Loucy (cell line): ENCODE results near the gene DSG4.

Experiments used
- H2AFZ ChIP-seq: fragments of 200-600 bp; sonication (generic); 2 replicates; pipeline ENCODE4 v1.6.0; 2016; ENCODE audit warnings: antibody characterized with exemption, mild to moderate bottlenecking, low read length, moderate library complexity
- H3F3A ChIP-seq: fragments of 200-600 bp; 2 replicates; pipeline ENCODE4 v1.6.0; 2016; ENCODE audit warnings: antibody characterized with exemption, low read depth, mild to moderate bottlenecking
- H3K27me3 ChIP-seq: fragments of 200-600 bp; sonication (generic); 2 replicates; pipeline ENCODE4 v1.6.1; 2014; ENCODE audit warnings: low read length, mild to moderate bottlenecking; ENCODE audit not compliant: insufficient read depth, poor library complexity, severe bottlenecking
- H3K36me3 ChIP-seq: fragments of 200-600 bp; sonication (generic); 2 replicates; pipeline ENCODE4 v1.6.1; 2016; ENCODE audit warnings: low read length; ENCODE audit not compliant: insufficient read depth
- H3K4me1 ChIP-seq: fragments of 200-600 bp; sonication (generic); 2 replicates; pipeline ENCODE4 v1.5.1; 2014; ENCODE audit warnings: low read length, mild to moderate bottlenecking; ENCODE audit not compliant: insufficient read depth, poor library complexity, severe bottlenecking
- H3K4me2 ChIP-seq: fragments of 200-600 bp; sonication (generic); 2 replicates; pipeline ENCODE4 v1.6.0; 2014; ENCODE audit warnings: antibody characterized with exemption, low read length, low read depth, mild to moderate bottlenecking; ENCODE audit not compliant: poor library complexity, severe bottlenecking
- H3K4me3 ChIP-seq: fragments of 200-600 bp; sonication (generic); 2 replicates; pipeline ENCODE4 v1.5.1; 2014; ENCODE audit warnings: low read length, mild to moderate bottlenecking, mixed read lengths; ENCODE audit not compliant: poor library complexity, severe bottlenecking
- H3K79me2 ChIP-seq: fragments of 200-600 bp; sonication (generic); 2 replicates; pipeline ENCODE4 v1.6.1; 2014; ENCODE audit warnings: low read length; ENCODE audit not compliant: insufficient read depth
- H3K9ac ChIP-seq: fragments of 200-600 bp; sonication (generic); 2 replicates; pipeline ENCODE4 v1.6.0; 2014; ENCODE audit warnings: mild to moderate bottlenecking, low read depth, low read length, moderate library complexity; ENCODE audit not compliant: poor library complexity, severe bottlenecking
- H3K9me2 ChIP-seq: fragments of 200-600 bp; sonication (generic); replicated peaks from 2 replicates; pipeline ENCODE4 v1.6.1; 2016; ENCODE audit warnings: low read depth, low read length, mixed read lengths
- H3K9me3 ChIP-seq: fragments of 200-600 bp; sonication (generic); 2 replicates; pipeline ENCODE4 v1.6.1; 2014; ENCODE audit warnings: mild to moderate bottlenecking, antibody characterized with exemption, low read length, low read depth; ENCODE audit not compliant: insufficient read depth
- H4K20me1 ChIP-seq: fragments of 200-600 bp; sonication (generic); 2 replicates; pipeline ENCODE4 v1.6.0; 2014; ENCODE audit warnings: antibody characterized with exemption, low read length, mild to moderate bottlenecking; ENCODE audit not compliant: insufficient read depth, poor library complexity, severe bottlenecking
- CTCF ChIP-seq: fragments of 200-600 bp; sonication (generic); conservative IDR thresholded peaks from 2 replicates; pipeline ENCODE4 v1.5.1; 2014; ENCODE audit warnings: mild to moderate bottlenecking, antibody characterized with exemption, low read length
- EZH2phosphoT487 ChIP-seq: fragments of 200-600 bp; IDR thresholded peaks from 2 replicates; pipeline ENCODE4 v1.6.1; 2018; ENCODE audit warnings: antibody characterized with exemption, mild to moderate bottlenecking, moderate library complexity, borderline replicate concordance

DSG4 gene

GRCh38 chr18:31447530-31448191 is 71.1 kb downstream of the DSG4 start, which contains the start of gene DSG3:
Gene DSG3, plus strand, starts transcription at chr18:31447741. Its CDS starts 137 bp downstream, at chr18:31447878.
- Histone ChIP-seq H2AFZ (no peak within 1 kb of the TSS), H3K9me3 (no peaks in the 10 kb centered on the region), H3K9me2 (peaks cover 3% of the 10 kb centered on the region; the same call in 1 of the 2 replicates), H3K4me2 (no peak within 1 kb of the TSS), H3K4me1 (no peaks in the 10 kb centered on the region), H3K4me3 (no peak within 1 kb of the TSS), H3F3A (no peaks in the 10 kb centered on the region), H3K27me3 (no peaks in the 10 kb centered on the region), H3K79me2 (no peaks in the 10 kb centered on the region), H4K20me1 (no peaks in the 10 kb centered on the region), H3K9ac (no peak within 1 kb of the TSS), H3K36me3 (no peaks in the 10 kb centered on the region)
- TF ChIP-seq CTCF: no peak
- no peak for TF ChIP-seq EZH2phosphoT487

DNA sequence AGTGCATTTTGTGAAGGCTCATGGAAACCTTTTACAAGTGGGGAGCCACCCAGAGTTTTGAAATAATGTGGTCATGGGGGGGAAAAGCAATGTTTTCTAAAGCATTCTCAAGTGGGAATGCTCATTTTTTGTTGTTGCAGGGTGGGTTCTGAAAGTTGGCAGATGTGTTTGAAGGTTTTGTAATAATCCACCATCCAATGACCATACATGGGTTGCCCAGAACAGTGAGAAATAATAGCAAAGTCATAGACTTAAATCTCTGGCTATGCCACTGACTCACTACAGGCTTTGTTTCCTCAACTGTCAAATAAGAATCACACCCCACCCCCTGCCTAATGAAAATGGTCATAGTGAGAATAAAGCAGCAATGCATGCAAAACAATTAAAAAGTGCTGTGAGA is 73.8 kb downstream of the DSG4 start:
- H3K4me3 ChIP-seq: no peak overlapping the region
- no peaks in the 10 kb centered on the region for H4K20me1 ChIP-seq
- H3K4me1 ChIP-seq: no peaks in the 10 kb centered on the region
- H3K79me2 ChIP-seq: no peaks in the 10 kb centered on the region
- H3K4me2 ChIP-seq: no peak overlapping the region
- TF ChIP-seq EZH2phosphoT487: no peak
- TF ChIP-seq CTCF: no peak
- no peaks in the 10 kb centered on the region for H3F3A ChIP-seq
- peaks cover 3% of the 10 kb centered on the region; the same call in 1 of the 2 replicates for H3K9me2 ChIP-seq
- H3K9ac ChIP-seq: no peak overlapping the region
- no peaks in the 10 kb centered on the region for H3K27me3 ChIP-seq
- H2AFZ ChIP-seq: no peak overlapping the region
- no peaks in the 10 kb centered on the region for H3K36me3 ChIP-seq
- H3K9me3 ChIP-seq: no peaks in the 10 kb centered on the region

DNA sequence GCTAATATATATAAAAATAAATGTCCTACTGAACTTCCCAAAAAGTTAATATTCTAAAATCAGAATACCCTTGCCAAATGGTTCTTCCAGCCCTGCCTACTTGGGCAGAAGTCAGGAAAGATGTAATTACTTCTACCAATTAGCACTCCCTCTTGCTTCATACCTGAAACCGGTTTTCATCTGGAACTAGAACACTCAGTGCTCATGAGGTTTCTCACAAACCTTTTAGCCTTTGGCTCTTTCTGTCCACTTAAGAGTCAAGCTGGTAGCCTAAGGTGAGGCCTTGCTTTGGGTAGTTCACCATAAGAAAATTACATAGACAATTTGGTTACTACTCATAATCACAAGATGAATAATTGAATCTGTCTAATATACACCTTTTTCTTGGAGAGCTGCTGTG is 75.0 kb downstream of the DSG4 start:
- Histone ChIP-seq H3K9me2 (no peaks in the 10 kb centered on the region; the same call in 1 of the 2 replicates), H3K27me3 (no peaks in the 10 kb centered on the region), H3K36me3 (no peaks in the 10 kb centered on the region), H2AFZ (no peak overlapping the region), H3K79me2 (no peaks in the 10 kb centered on the region), H3K4me2 (no peak overlapping the region), H3K9me3 (no peaks in the 10 kb centered on the region), H3K4me3 (no peak overlapping the region), H3K9ac (no peak overlapping the region), H4K20me1 (no peaks in the 10 kb centered on the region), H3K4me1 (no peaks in the 10 kb centered on the region), H3F3A (no peaks in the 10 kb centered on the region)
- TF ChIP-seq CTCF: no peak
- TF ChIP-seq EZH2phosphoT487: no peak
